ENCODE results near the gene TEX28. TPM values are rescaled to one million over a fixed set of nuclear protein-coding genes. Genes with fewer than 3 reads are reported as not detected.
A peak's percentile ranks its signal among the peaks of the same experiment; 100 is the strongest.
"Not testable (repeated sequence)": the region's sequence is repeated elsewhere in the genome, so short reads cannot be mapped to it uniquely, and the experiment has no call there.

TEX28 gene, protein sequence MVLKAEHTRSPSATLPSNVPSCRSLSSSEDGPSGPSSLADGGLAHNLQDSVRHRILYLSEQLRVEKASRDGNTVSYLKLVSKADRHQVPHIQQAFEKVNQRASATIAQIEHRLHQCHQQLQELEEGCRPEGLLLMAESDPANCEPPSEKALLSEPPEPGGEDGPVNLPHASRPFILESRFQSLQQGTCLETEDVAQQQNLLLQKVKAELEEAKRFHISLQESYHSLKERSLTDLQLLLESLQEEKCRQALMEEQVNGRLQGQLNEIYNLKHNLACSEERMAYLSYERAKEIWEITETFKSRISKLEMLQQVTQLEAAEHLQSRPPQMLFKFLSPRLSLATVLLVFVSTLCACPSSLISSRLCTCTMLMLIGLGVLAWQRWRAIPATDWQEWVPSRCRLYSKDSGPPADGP
- total RNA-seq, result not detected

DNA sequence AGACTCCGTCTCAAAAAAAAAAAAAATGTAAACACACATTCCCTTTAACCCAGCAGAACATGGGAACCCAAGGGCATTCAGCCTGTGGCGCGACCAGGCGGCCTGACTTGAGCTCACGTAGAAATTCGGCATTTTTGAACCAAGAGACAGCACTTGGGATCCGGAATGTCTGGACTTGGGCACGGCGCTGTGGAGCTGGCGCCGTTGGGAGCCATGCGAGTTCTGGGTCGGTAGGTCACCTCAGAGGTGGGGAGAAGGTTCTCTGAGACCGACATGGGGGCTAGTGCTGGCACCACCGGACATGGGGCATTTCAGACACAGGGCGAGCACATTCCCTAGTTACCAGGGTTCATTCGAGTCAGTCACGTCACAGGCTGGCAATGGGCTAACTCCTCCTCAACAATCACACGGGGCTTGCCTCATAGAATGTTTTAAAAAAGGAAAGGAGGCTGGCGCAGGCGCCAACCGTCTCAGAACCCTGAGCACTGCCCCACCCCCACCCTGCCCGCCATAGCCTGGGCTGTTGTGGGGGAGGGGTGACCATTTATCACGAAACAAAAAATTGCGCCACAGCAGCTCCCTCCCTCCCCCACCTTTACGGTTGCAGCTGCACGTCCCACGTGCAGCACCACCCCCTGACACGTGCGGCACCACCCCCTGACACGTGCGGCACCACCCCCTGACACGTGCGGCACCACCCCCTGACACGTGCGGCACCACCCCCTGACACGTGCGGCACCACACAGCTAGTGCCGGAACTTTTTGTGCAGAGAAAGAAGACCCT lies at the start of gene TEX28:
Gene TEX28, minus strand, starts transcription at position 334 of the 784 bp plus-strand sequence. CDS start 3,007 bp downstream, outside the sequence.
- no peak within 1 kb of the TSS for H3K27ac ChIP-seq
- no peaks in the 10 kb centered on the region for H3K27me3 ChIP-seq
- in situ Hi-C loops (cut with MboI; ENCODE audit: low pct_ligation_motif_present in 1 of 4, low pct_unique_long_range_greater_than_20kb in 1 of 4, low sequenced_read_pairs in 3 of 4), result no loop called here
- no peak for DNase-seq
- H3K4me3 ChIP-seq, result no peak within 1 kb of the TSS
- no peaks in the 10 kb centered on the region for H3K9me3 ChIP-seq
- intact Hi-C loops (cut with DNase I; ENCODE audit: low total_unique reads), result no loop called here
- no peaks in the 10 kb centered on the region for H3K36me3 ChIP-seq
- TF ChIP-seq EP300 (IDR thresholded peaks at IDR 0.05; ENCODE audit: low read depth) (no peak), POLR2A (IDR thresholded peaks at IDR 0.05) (no peak), POLR2AphosphoS5 (IDR thresholded peaks at IDR 0.05) (no peak)
- TF ChIP-seq, protein P1, sequence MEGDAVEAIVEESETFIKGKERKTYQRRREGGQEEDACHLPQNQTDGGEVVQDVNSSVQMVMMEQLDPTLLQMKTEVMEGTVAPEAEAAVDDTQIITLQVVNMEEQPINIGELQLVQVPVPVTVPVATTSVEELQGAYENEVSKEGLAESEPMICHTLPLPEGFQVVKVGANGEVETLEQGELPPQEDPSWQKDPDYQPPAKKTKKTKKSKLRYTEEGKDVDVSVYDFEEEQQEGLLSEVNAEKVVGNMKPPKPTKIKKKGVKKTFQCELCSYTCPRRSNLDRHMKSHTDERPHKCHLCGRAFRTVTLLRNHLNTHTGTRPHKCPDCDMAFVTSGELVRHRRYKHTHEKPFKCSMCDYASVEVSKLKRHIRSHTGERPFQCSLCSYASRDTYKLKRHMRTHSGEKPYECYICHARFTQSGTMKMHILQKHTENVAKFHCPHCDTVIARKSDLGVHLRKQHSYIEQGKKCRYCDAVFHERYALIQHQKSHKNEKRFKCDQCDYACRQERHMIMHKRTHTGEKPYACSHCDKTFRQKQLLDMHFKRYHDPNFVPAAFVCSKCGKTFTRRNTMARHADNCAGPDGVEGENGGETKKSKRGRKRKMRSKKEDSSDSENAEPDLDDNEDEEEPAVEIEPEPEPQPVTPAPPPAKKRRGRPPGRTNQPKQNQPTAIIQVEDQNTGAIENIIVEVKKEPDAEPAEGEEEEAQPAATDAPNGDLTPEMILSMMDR (IDR thresholded peaks at IDR 0.05), result no peak
- 92% methylated on average over 39 of the region's 39 CpGs; no CpG with 5 or more reads in 1 of the 2 donors for WGBS, 2 donors (ENCODE audit: low coverage in 1 of 2)
- no peaks in the 10 kb centered on the region for H3K4me1 ChIP-seq

DNA sequence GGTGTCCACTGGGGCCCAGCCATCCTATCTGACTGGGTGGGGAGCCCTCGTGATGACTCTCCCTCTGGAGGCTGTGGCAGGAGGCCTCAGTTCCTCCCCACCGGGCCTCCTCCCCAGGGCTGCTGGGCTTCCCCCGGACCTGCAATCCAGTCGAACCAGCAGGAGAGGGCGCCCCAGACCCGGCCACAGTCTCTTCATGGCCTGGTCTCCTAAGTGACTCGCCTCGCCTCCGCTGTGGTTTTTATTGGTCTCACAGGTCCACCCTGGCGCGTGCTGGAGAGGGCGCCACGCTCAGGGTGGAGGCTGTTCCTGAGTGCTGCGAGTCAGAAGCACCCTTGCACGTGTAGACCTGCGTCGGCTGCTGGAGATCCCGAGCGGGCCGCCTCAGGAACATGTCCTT lies 48.7 kb upstream of the TEX28 start:
- H3K27me3 ChIP-seq; DNase-seq; H3K4me3 ChIP-seq; H3K4me1 ChIP-seq; H3K9me3 ChIP-seq; in situ Hi-C loops (cut with MboI; ENCODE audit: low pct_ligation_motif_present in 1 of 4, low pct_unique_long_range_greater_than_20kb in 1 of 4, low sequenced_read_pairs in 3 of 4); H3K27ac ChIP-seq; intact Hi-C loops (cut with DNase I; ENCODE audit: low total_unique reads); H3K36me3 ChIP-seq: not testable (repeated sequence)
- no CpG with 5 or more reads among the region's 20 CpGs for WGBS, 2 donors (ENCODE audit: low coverage in 1 of 2)

DNA sequence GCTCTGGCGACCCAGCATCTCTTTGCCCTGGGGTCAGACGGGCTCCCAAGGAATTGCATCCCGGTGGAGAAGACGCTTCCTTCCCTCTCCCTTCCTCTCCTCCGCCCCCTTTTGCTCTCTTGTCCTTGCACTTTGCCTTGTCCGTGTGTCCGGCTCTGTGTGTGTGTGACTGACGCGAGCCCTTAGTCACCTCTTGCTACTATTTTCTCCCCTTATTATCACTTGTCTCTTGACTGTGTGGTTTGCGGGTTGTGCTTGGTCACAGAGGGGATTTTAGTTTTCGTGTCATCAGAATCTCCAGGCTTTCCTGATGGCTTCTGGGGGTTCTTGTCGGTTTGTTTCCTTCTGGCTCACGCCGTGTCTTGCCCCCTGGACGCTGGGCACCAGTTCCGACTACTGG lies 48.1 kb upstream of the TEX28 start:
- in situ Hi-C loops (cut with MboI; ENCODE audit: low pct_ligation_motif_present in 1 of 4, low pct_unique_long_range_greater_than_20kb in 1 of 4, low sequenced_read_pairs in 3 of 4); H3K36me3 ChIP-seq; DNase-seq; intact Hi-C loops (cut with DNase I; ENCODE audit: low total_unique reads); H3K27me3 ChIP-seq; H3K9me3 ChIP-seq; H3K27ac ChIP-seq; H3K4me3 ChIP-seq; H3K4me1 ChIP-seq: not testable (repeated sequence)
- no CpG with 5 or more reads among the region's 16 CpGs for WGBS, 2 donors (ENCODE audit: low coverage in 1 of 2)

DNA sequence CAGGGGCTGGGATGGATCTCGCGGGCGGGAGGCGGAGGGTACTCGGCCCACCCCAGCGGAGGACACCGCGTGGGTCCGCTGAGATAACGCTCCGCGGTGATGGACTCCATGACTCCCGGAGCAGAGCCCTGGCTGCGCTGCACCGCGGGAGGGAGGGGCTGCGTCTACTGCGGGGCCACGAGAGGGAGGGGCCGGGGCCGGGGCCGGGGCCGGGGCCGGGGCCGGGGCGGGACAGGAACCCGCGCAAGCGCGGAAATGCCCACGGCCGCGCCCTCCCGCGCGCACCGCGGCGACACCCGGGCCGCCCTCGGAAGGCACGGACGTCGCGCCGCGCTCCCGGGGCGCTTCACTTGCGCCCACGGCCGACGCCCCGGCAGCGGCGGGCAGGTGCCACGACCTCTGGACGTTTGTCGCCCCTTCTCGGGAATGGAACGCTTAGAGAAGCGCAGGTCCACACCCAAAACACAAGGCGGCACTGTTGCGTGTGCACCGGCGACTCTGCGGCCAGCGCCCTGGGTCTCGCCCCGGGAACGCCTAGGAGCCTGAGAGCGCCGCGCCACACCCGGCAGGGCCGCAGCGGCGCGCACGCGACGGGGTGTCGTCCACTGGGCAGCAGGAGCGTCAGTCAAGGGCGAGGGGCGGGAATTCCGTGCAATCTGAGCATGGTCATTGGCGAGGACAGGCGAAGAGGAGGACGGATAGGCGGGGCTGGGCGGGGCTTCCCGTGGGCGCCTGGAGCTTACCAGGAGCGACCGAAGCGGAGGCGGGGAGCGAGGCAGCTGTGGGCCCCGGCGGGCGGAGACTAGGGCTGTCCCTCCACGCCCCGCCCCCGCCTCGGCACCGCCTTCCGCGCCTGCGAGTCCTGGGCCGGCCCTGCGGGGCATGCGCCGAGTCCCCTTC lies 46.7 kb upstream of the TEX28 start:
- H3K27me3 ChIP-seq; H3K4me3 ChIP-seq; H3K9me3 ChIP-seq; DNase-seq; H3K36me3 ChIP-seq; in situ Hi-C loops (cut with MboI; ENCODE audit: low pct_ligation_motif_present in 1 of 4, low pct_unique_long_range_greater_than_20kb in 1 of 4, low sequenced_read_pairs in 3 of 4); H3K4me1 ChIP-seq; intact Hi-C loops (cut with DNase I; ENCODE audit: low total_unique reads): not testable (repeated sequence)
- no CpG with 5 or more reads among the region's 115 CpGs for WGBS, 2 donors (ENCODE audit: low coverage in 1 of 2)
- H3K27ac ChIP-seq, result peak overlapping the region in 2 of 4 donors; percentile 48 to 63

DNA sequence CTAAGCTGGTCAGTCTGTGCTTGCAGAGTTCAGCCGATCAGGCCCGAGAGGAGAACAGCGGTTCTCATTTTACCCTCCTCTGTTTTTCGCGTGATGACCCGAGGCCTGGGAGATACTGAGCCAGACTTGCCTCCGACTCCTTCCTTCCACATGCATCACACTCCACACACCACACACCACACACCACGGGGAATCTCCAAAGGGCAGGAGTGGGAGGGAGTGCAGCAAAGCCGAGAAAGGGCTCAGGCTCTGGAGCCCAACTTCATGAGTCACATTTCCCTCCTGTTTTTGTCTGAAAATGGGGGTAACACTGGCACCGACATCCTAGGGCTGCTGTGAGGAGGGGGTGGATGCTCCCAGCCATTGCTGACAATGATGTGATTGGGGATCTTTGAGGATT lies 39.6 kb upstream of the TEX28 start:
- no peaks in the 10 kb centered on the region for H3K36me3 ChIP-seq
- in situ Hi-C loops (cut with MboI; ENCODE audit: low pct_ligation_motif_present in 1 of 4, low pct_unique_long_range_greater_than_20kb in 1 of 4, low sequenced_read_pairs in 3 of 4), result no loop called here
- 77% methylated on average over 10 of the region's 10 CpGs; no CpG with 5 or more reads in 1 of the 2 donors for WGBS, 2 donors (ENCODE audit: low coverage in 1 of 2)
- no peak overlapping the region for H3K27ac ChIP-seq
- no peaks in the 10 kb centered on the region for H3K9me3 ChIP-seq
- H3K27me3 ChIP-seq, result no peaks in the 10 kb centered on the region
- intact Hi-C loops (cut with DNase I; ENCODE audit: low total_unique reads), result no loop called here
- no peak overlapping the region for H3K4me3 ChIP-seq
- TF ChIP-seq EP300 (IDR thresholded peaks at IDR 0.05; ENCODE audit: low read depth) (no peak), POLR2A (IDR thresholded peaks at IDR 0.05) (no peak), POLR2AphosphoS5 (IDR thresholded peaks at IDR 0.05) (no peak)
- TF ChIP-seq, protein P1 (IDR thresholded peaks at IDR 0.05), result no peak
- no peaks in the 10 kb centered on the region for H3K4me1 ChIP-seq
- DNase-seq, result no peak
